HepG2 (cell line): Measurements from ENCODE around the gene ATRNL1. TPM values are rescaled to one million over a fixed set of nuclear protein-coding genes. Genes with fewer than 3 reads are reported as not detected.
A peak's percentile ranks its signal among the peaks of the same experiment; 100 is the strongest.

Experiments
- ATAC-seq: fragments of 200-7000 bp; cut with Tn5 transposase; 3 replicates; pipeline ENCODE4 v1.9.1; 2020; ENCODE audit warnings: mild to moderate bottlenecking, moderate library complexity
- BruUV-seq: library from RNA; stranded (reverse); fragments of 400-500 nt; replicated peaks from 2 replicates; lab custom pipeline; 2021; lab: Mats Ljungman, UMichigan
- CTCF ChIA-PET: fragments of 300-600 bp; formaldehyde crosslinking; extraction: SDS; loops from one replicate; lab custom pipeline; 2021; ENCODE audit warnings: low total read pairs, inconsistent platforms, low intra/inter-chr PET ratio; lab: Yijun Ruan, JAX
- POLR2A ChIA-PET: fragments of 350-600 bp; sonication (Branson Sonifier 250); formaldehyde crosslinking; loops from one replicate; lab custom pipeline; 2020; ENCODE audit warnings: antibody characterized with exemption, inconsistent platforms; lab: Yijun Ruan, JAX
- DNase-seq: peaks from one replicate; pipeline ENCODE4 v3.0.0-alpha.2; 2015; ENCODE audit warnings: low spot score
- FAIRE-seq: peaks from 3 replicates; lab custom pipeline; 2011; peaks lifted over from hg19 to GRCh38; lab: Jason Lieb, UNC
- H2AFZ ChIP-seq: one replicate; pipeline ENCODE4 v1.6.1; 2011; ENCODE audit warnings: low read length, inconsistent platforms
- H3K27ac ChIP-seq: fragments of 300-600 bp; 3 replicates; pipeline ENCODE4 v1.8.0; 2011; ENCODE audit warnings: mixed run types, mild to moderate bottlenecking, mixed read lengths, low read length, inconsistent platforms; ENCODE audit not compliant: insufficient read depth; ENCODE audit errors: extremely low read length
- H3K27me3 ChIP-seq, 2 experiments: fragments of 200-600 bp in 1 of 2; 2 replicates in 1 of 2; 3 replicates in 1 of 2; pipeline versions ENCODE4 v1.6.0 to v1.8.0; 2011; ENCODE audit warnings: low read length in 2 of 2, mild to moderate bottlenecking in 2 of 2, moderate library complexity in 2 of 2, inconsistent platforms in 1 of 2; ENCODE audit not compliant: insufficient read depth in 2 of 2, control insufficient read depth in 1 of 2
- H3K36me3 ChIP-seq, 2 experiments: fragments of 200-600 bp in 1 of 2; replicated peaks in 1 of 2; 2 replicates in 1 of 2; 3 replicates in 1 of 2; pipeline versions ENCODE4 v1.5.1 to v1.8.0; 2011; ENCODE audit warnings: low read length in 2 of 2, inconsistent platforms in 1 of 2; ENCODE audit not compliant: insufficient read depth in 2 of 2, control insufficient read depth in 1 of 2
- H3K4me1 ChIP-seq: 2 replicates; pipeline ENCODE4 v1.5.1; 2012; ENCODE audit warnings: low read length, inconsistent platforms; ENCODE audit not compliant: insufficient read depth
- H3K4me2 ChIP-seq: 2 replicates; pipeline ENCODE4 v1.6.0; 2011; ENCODE audit warnings: low read depth, low read length, inconsistent platforms
- H3K4me3 ChIP-seq, 3 experiments: fragments of 200-600 bp in 1 of 3; sonication (generic), shearing (Covaris generic) in 1 of 3; replicated peaks in 1 of 3; 2 replicates each; pipeline ENCODE4 v1.5.1; 2011 to 2016; ENCODE audit warnings: low read length in 3 of 3, inconsistent platforms in 2 of 3, low read depth in 2 of 3, mild to moderate bottlenecking in 2 of 3, control low read depth in 1 of 3, mixed read lengths in 1 of 3; ENCODE audit not compliant: insufficient read depth in 1 of 3
- H3K79me2 ChIP-seq: one replicate; pipeline ENCODE4 v1.6.1; 2011; ENCODE audit warnings: low read length, inconsistent platforms; ENCODE audit not compliant: insufficient read depth
- H3K9ac ChIP-seq: 2 replicates; pipeline ENCODE4 v1.6.0; 2011; ENCODE audit warnings: mild to moderate bottlenecking, low read depth, low read length, inconsistent platforms; ENCODE audit not compliant: insufficient read depth
- H3K9me3 ChIP-seq: 2 replicates; pipeline ENCODE4 v1.5.1; 2012; ENCODE audit warnings: mild to moderate bottlenecking, low read length
- H4K20me1 ChIP-seq: 2 replicates; pipeline ENCODE4 v1.6.0; 2011; ENCODE audit warnings: inconsistent platforms, mild to moderate bottlenecking, low read length, moderate library complexity; ENCODE audit not compliant: insufficient read depth
- ARNT ChIP-seq: fragments of 450-650 bp; IDR thresholded peaks from 2 replicates; pipeline ENCODE4 v1.6.1; 2017
- CEBPG ChIP-seq: IDR thresholded peaks from 2 replicates; pipeline ENCODE4 v1.6.1; 2016
- CREB1 ChIP-seq, 2 experiments: fragments of 450-650 bp in 1 of 2; IDR thresholded peaks; 2 replicates each; pipeline ENCODE4 v1.6.1; 2016 to 2017; ENCODE audit warnings: control low read depth in 1 of 2, mild to moderate bottlenecking in 1 of 2, missing compliant biosample characterization in 1 of 2, missing genetic modification characterization in 1 of 2
- GABPB1 ChIP-seq: IDR thresholded peaks from 2 replicates; pipeline ENCODE4 v1.6.1; 2016; ENCODE audit warnings: mild to moderate bottlenecking, missing genetic modification reagents, moderate library complexity, missing compliant biosample characterization
- HDAC6 ChIP-seq: fragments of 200-600 bp; sonication (generic); IDR thresholded peaks from 2 replicates; pipeline ENCODE4 v1.7.0; 2017; ENCODE audit warnings: mild to moderate bottlenecking, antibody characterized with exemption, low read length, low read depth
- NFE2L2 ChIP-seq: fragments of 150-350 bp; IDR thresholded peaks from 2 replicates; pipeline ENCODE4 v1.6.1; 2014; ENCODE audit warnings: low read length
- RFX3 ChIP-seq: IDR thresholded peaks from 2 replicates; pipeline ENCODE4 v1.6.1; 2016; ENCODE audit warnings: missing biosample characterization, missing genetic modification reagents
- SIX4 ChIP-seq: sonication (generic); formaldehyde crosslinking; IDR thresholded peaks from 2 replicates; pipeline ENCODE4 v1.4.0; 2020; ENCODE audit warnings: missing genetic modification reagents
- SNAPC2 ChIP-seq: sonication (generic); formaldehyde crosslinking; IDR thresholded peaks from 2 replicates; pipeline ENCODE4 v1.8.1; 2022; ENCODE audit warnings: mild to moderate bottlenecking, missing genetic modification reagents
- SP140L ChIP-seq: sonication (generic); formaldehyde crosslinking; IDR thresholded peaks from 2 replicates; pipeline ENCODE4 v1.4.0; 2020; ENCODE audit warnings: missing genetic modification reagents, borderline replicate concordance
- TAF1 ChIP-seq: sonication (generic); formaldehyde crosslinking; IDR thresholded peaks from 2 replicates; pipeline ENCODE4 v1.4.0; 2020; ENCODE audit warnings: missing genetic modification reagents
- ZBTB7B ChIP-seq: sonication (generic); formaldehyde crosslinking; IDR thresholded peaks from 2 replicates; pipeline ENCODE4 v1.4.0; 2020; ENCODE audit warnings: missing genetic modification reagents
- ZNF275 ChIP-seq: sonication (generic); formaldehyde crosslinking; IDR thresholded peaks from 2 replicates; pipeline ENCODE4 v1.8.0; 2022; ENCODE audit warnings: missing genetic modification reagents, mild to moderate bottlenecking, inconsistent platforms, borderline replicate concordance
- ZNF34 ChIP-seq: sonication (generic); formaldehyde crosslinking; IDR thresholded peaks from 2 replicates; pipeline ENCODE4 v1.4.0; 2020; ENCODE audit warnings: mild to moderate bottlenecking, missing genetic modification reagents, borderline replicate concordance
- ZNF546 ChIP-seq: sonication (generic); formaldehyde crosslinking; conservative IDR thresholded peaks from 2 replicates; pipeline ENCODE4 v1.8.1; 2023; ENCODE audit warnings: mild to moderate bottlenecking, missing genetic modification reagents
- WGBS: methylation state at CpG from one replicate; pipeline ENCODE4 v1.1.6; 2017; ENCODE audit warnings: low lambda C conversion rate; 5-methylcytosine and 5-hydroxymethylcytosine counted together
- in situ Hi-C: cut with HindIII; loops from 2 replicates; pipeline ENCODE4 v1.10.0; 2017; ENCODE audit warnings: low pct_unique_long_range_greater_than_20kb; ENCODE audit not compliant: extremely low pct_ligation_motif_present
- intact Hi-C: fragments of 100-400 bp; cut with micrococcal nuclease; formaldehyde crosslinking; loops from one replicate; pipeline ENCODE4 v1.10.0; 2022; ENCODE audit not compliant: unreplicated experiment
- polyA plus RNA-seq, 8 experiments: library from polyadenylated mRNA; depleted of rRNA in 3 of 8; stranded (reverse) in 7 of 8; unstranded in 1 of 8; fragments of >200 nt; fragmentation: Illumina TruSeq in 4 of 8; extraction: Trizol in 4 of 8; gene quantifications; 2 replicates each; pipeline versions ENCODE4 v1.2.1 to v1.2.3, GENCODE V29; 2011 to 2016; ENCODE audit warnings: low read depth in 4 of 8, missing spikeins in 1 of 8, mixed read lengths in 1 of 8; ENCODE audit not compliant: insufficient read depth in 1 of 8
- total RNA-seq, 5 experiments: library from RNA; depleted of rRNA; stranded (reverse); fragments of >200 nt; fragmentation: Illumina TruSeq; extraction: Trizol; gene quantifications; 2 replicates each; pipeline ENCODE4 v1.2.3, GENCODE V29; 2016; ENCODE audit warnings: low read depth in 1 of 5
- TF ChIP-seq, protein P1 (sequence below): sonication (generic); formaldehyde crosslinking; IDR thresholded peaks from 2 replicates; pipeline ENCODE4 v1.8.0; 2023; ENCODE audit warnings: mild to moderate bottlenecking, missing genetic modification reagents
- TF ChIP-seq, protein P2 (sequence below): sonication (generic); formaldehyde crosslinking; IDR thresholded peaks from 2 replicates; pipeline ENCODE4 v1.4.0; 2020; ENCODE audit warnings: mild to moderate bottlenecking, missing genetic modification reagents

Gene ATRNL1
- total and polyA plus RNA-seq, 2 of the 13 experiments (the other 11 are each of a cell fraction or from before 2014, with no cell fraction given): 0.04 TPM; not detected in 1

DNA sequence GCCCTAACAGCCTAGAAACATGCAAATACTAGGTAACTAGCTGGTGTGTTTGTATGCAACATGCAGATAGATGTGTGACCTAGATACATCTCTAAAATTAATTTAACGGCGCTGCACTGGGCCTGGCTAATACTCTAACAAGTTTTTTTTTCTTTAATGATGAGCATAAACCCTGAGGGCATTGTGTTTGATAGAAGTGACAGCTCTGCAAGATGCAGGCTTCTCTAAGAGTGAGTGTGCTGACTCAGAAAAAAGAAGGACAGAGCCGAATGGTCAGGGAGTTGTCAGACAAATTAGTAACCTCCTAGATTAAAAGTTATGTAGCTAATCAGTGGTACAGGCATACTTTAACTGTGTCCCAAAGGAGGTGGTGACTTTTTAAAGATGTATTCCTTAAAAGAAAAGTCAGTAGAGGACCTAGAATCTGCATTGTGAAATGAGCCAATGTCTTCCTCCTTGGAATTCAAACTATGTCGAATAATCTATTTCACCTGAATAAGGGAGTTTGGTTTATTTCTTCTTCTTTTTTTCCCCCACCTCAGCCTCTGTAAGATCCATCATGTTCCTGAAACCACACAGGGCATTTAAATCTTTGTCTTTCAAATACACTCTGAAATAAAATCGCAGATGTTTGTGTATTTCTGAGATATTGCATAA lies 864.7 kb downstream of the ATRNL1 start (continued):
- TF ChIP-seq NFE2L2 (no peak), SP140L (CRISPR knock-in tag) (no peak)
- TF ChIP-seq, all 625 proteins: peak for 0

GRCh38 chr10:115963848-115964247 lies 870.7 kb downstream of the ATRNL1 start:
- Histone ChIP-seq H2AFZ (no peak overlapping the region), H3K4me1 (no peaks in the 10 kb centered on the region), H3K36me3 (no peaks in the 10 kb centered on the region), H3K27me3 (no peaks in the 10 kb centered on the region), H3K27ac (no peak overlapping the region), H3K79me2 (no peaks in the 10 kb centered on the region), H4K20me1 (no peaks in the 10 kb centered on the region), H3K9ac (no peak overlapping the region), H3K9me3 (no peaks in the 10 kb centered on the region), H3K4me3 (no peak overlapping the region), H3K4me2 (no peak overlapping the region)
- ChIA-PET POLR2A (no interaction called here), CTCF (no interaction called here)
- in situ Hi-C loops: no loop called here
- 5% methylated on average over 6 of the region's 6 CpGs for WGBS
- intact Hi-C loops: no loop called here
- no TSS peak for BruUV-seq
- FAIRE-seq (no peak), DNase-seq (no peak), ATAC-seq (peak; percentile 58)
- TF ChIP-seq ZNF275 (no peak), ZNF546 (CRISPR knock-in tag) (no peak), CEBPG (CRISPR knock-in tag) (no peak), SIX4 (no peak)

- H3K79me2 ChIP-seq: no peaks in the 10 kb centered on the region
- ATAC-seq: no peak
- TF ChIP-seq ARNT: no peak
- no peak for TF ChIP-seq HDAC6
- no peak for TF ChIP-seq TAF1 (CRISPR knock-in tag)
- TF ChIP-seq, protein P1, sequence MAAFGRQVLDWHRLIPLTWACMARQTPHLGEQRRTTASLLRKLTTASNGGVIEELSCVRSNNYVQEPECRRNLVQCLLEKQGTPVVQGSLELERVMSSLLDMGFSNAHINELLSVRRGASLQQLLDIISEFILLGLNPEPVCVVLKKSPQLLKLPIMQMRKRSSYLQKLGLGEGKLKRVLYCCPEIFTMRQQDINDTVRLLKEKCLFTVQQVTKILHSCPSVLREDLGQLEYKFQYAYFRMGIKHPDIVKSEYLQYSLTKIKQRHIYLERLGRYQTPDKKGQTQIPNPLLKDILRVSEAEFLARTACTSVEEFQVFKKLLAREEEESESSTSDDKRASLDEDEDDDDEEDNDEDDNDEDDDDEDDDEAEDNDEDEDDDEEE: no peak
- no peak for TF ChIP-seq RFX3 (CRISPR knock-in tag)
- no peak for TF ChIP-seq GABPB1 (CRISPR knock-in tag)
- TF ChIP-seq, protein P2, sequence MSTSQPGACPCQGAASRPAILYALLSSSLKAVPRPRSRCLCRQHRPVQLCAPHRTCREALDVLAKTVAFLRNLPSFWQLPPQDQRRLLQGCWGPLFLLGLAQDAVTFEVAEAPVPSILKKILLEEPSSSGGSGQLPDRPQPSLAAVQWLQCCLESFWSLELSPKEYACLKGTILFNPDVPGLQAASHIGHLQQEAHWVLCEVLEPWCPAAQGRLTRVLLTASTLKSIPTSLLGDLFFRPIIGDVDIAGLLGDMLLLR (CRISPR knock-in tag): no peak
- TF ChIP-seq ZBTB7B (CRISPR knock-in tag): no peak
- peak; percentile 96 for TF ChIP-seq CREB1 (IDR thresholded peaks at IDR 0.05)
- TF ChIP-seq CREB1 (CRISPR knock-in tag; IDR thresholded peaks at IDR 0.05): no peak
- TF ChIP-seq ZNF34: no peak
- TF ChIP-seq SNAPC2: no peak
Measured at GRCh38 chr10:115964827-115965226, 871.7 kb downstream of the ATRNL1 start.

More at GRCh38 chr10:115964827-115965226, 871.7 kb downstream of the ATRNL1 start:
- FAIRE-seq (no peak), DNase-seq (no peak)
- in situ Hi-C loops: no loop called here
- POLR2A ChIA-PET: no interaction called here
- WGBS: 10% methylated on average over 2 of the region's 5 CpGs
- H3K27me3 ChIP-seq: no peaks in the 10 kb centered on the region
- H3K36me3 ChIP-seq: no peaks in the 10 kb centered on the region
- H3K4me3 ChIP-seq: no peak overlapping the region
- intact Hi-C loops: no loop called here
- H4K20me1 ChIP-seq: no peaks in the 10 kb centered on the region
- no TSS peak for BruUV-seq
- H3K9ac ChIP-seq: no peak overlapping the region
- CTCF ChIA-PET: no interaction called here
- no peaks in the 10 kb centered on the region for H3K4me1 ChIP-seq
- H2AFZ ChIP-seq: no peak overlapping the region
- no peaks in the 10 kb centered on the region for H3K9me3 ChIP-seq
- H3K4me2 ChIP-seq: no peak overlapping the region
- no peak overlapping the region for H3K27ac ChIP-seq
